ENCODE measurements around the gene IREB2.

IREB2 gene

GRCh38 chr15:78437107-78437761 lies 782 bp upstream of the IREB2 start:
- DNase-seq (ENCODE audit: low read depth in 2 of 2): no peak

DNA sequence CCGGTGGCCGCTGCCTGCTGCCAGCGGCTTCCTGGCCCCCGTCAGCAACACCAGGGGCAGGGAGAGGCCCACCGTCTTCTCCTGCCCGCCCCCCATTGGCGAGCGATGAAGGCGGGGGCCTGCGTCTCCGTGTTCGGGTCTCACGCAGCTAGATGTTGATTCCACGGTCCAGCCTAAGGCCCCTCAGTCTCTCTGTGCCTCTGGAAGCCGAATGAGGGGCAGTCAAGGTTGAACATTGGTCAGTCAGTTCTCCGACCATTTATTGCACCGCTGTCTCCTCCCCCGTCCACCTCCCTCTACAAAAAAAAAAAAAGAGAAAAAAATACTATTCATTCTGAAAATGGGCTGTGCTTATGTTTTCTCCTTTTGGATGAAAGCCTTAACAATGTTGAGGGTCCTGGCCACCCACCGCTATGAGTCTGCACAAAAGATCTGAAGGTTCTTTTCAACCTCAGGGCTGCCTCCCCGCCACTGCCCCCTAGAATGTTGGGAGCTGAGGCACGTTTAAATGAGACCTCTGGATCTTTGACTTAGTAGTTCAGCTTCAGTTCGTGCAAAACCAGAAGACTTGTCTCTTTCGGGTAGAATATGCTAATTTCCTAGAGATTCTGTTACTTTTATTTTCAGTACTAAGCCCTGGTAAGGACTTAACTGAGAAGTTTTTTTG lies 736 bp downstream of the IREB2 start:
- no peak for DNase-seq (ENCODE audit: low read depth in 2 of 2)

- no peak for DNase-seq (ENCODE audit: low read depth in 2 of 2)
Measured at GRCh38 chr15:78440375-78441373, 2.7 kb downstream of the IREB2 start.

- no peak for DNase-seq (ENCODE audit: low read depth in 2 of 2)
Measured at GRCh38 chr15:78444255-78444654, 6.2 kb downstream of the IREB2 start.

GRCh38 chr15:78445875-78446274 lies 7.9 kb downstream of the IREB2 start:
- DNase-seq (ENCODE audit: low read depth in 2 of 2): no peak

GRCh38 chr15:78446551-78446950 lies 8.5 kb downstream of the IREB2 start:
- no peak for DNase-seq (ENCODE audit: low read depth in 2 of 2)

DNA sequence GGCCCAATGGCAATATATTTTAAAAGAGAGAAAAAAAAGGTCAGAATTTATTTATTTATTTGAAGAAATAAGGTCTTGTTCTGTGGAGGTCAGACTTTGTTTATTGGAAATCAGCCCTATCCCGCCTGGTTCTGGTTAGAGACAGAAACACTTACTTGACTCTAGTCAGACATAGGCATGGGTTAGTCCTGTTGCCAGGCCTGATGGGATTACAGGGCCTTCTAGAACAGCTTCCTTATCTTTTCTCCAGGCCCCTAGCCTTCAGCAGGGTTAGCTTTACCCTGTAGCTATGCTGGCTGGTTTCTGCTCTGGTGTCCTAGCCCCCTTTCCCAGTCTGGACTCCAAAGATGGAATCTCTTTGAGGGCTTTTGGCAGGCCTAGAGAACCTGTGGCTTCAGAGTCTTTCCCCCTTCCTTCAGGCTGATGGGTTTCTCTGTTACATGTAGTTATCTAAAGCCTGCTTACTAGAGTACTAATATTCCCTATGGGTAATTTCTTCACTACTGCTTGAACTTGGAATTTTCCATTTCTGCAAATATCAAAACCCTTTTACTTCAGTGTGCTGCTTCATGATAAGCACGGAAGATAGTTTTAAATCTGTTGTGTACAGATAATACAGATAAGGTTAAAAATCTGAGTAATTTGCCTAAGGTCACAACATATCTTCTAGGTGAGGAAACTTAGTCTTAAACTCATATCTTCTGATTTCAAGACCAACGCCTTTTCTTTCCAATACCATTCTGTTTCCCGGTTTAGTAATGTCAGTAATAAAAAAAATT lies 10.6 kb downstream of the IREB2 start:
- no peak for DNase-seq (ENCODE audit: low read depth in 2 of 2)

- DNase-seq (ENCODE audit: low read depth in 2 of 2): no peak
Measured at GRCh38 chr15:78449220-78449999, 11.4 kb downstream of the IREB2 start.

DNA sequence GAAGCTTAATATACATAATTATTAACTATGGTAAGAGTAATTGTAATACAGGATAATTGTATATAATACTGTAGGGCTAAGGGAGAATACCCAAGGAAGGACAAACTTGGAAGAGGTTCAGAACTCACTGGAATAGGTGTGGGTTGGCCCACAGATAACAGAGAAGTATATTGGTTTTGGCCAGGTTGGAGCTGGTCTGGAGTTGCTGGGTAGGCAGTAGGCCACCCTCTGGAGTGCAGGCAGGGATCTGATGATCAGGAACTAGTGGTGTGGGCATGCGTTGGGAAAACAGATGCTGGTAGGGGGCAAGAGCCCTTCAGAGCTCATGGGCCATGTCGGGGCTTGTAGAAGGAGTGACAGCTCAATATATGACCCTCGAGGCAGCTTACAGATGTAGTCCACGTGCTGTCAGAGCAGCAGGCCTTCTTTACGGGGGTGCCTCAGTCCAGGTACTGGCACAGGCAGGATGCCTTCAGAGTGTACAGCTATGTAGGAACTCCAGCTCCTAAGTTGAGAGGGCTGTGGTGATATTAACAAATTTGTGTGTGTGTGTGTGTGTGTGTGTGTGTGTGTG lies 12.4 kb downstream of the IREB2 start:
- no peak for DNase-seq (ENCODE audit: low read depth in 2 of 2)

DNA sequence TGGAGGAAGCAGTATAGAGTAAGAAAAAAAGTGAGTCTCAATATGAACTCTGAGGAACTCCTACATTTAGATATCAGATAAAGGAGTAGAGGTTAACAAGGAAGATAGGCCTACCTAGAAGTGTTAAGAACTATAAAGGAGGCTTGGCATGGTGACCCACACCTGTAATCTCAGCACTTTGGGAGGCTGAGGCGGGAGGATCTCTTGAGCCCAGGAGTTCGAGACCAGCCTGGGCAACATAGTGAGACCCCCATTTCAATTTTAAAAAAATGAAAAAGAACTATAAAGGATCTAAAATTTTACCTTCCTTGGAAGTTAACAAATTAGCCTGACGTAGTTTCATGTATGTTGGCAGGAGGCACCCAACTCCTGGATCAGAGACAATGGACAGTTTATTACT lies 14.5 kb downstream of the IREB2 start:
- DNase-seq (ENCODE audit: low read depth in 2 of 2): no peak

- DNase-seq (ENCODE audit: low read depth in 2 of 2): no peak
Measured at GRCh38 chr15:78453447-78453846, 15.4 kb downstream of the IREB2 start.

- DNase-seq (ENCODE audit: low read depth in 2 of 2): no peak
Measured at GRCh38 chr15:78454992-78455391, 17.0 kb downstream of the IREB2 start.

DNA sequence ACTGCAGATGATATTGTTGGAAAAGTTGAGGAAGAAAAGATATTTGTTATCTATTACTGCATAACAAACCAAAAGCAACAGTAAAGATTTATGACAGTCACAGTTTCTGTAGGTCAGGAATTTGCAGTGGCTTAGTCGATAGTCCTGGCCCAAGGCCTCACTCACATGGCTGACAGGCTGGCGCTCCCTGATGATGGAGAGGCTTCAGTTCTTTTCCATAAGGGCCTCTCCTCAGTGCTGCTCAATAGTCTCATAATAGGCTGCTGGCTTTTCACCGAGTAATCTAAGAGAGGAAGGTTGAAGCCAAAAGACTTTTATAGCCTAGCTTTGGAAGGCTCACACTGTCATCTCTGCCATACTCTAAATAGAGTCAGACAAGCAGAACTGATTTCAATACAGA lies 17.7 kb downstream of the IREB2 start:
- no peak for DNase-seq (ENCODE audit: low read depth in 2 of 2)

DNA sequence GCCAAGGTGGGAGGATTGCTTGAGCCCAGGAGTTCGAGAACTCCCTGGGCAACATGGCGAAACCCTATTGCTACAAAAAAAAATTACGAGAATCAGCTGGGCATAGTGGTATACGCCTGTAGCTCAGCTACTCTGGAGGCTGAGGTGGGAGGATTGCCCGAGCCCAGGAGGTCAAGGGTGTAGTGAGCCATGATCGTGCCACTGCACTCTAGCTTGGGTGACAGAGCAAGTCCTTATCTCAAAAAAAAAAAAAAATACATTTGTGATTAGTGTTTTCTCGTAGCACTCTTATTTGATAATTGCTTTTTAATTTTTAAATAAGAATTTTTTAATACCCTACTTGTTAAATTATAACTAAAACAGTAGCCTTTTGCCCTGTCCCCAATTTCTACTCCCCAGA lies 18.4 kb downstream of the IREB2 start:
- no peak for DNase-seq (ENCODE audit: low read depth in 2 of 2)

GRCh38 chr15:78457101-78457500 lies 19.1 kb downstream of the IREB2 start:
- no peak for DNase-seq (ENCODE audit: low read depth in 2 of 2)

GRCh38 chr15:78460737-78461136 lies 22.7 kb downstream of the IREB2 start:
- no peak for DNase-seq (ENCODE audit: low read depth in 2 of 2)

DNA sequence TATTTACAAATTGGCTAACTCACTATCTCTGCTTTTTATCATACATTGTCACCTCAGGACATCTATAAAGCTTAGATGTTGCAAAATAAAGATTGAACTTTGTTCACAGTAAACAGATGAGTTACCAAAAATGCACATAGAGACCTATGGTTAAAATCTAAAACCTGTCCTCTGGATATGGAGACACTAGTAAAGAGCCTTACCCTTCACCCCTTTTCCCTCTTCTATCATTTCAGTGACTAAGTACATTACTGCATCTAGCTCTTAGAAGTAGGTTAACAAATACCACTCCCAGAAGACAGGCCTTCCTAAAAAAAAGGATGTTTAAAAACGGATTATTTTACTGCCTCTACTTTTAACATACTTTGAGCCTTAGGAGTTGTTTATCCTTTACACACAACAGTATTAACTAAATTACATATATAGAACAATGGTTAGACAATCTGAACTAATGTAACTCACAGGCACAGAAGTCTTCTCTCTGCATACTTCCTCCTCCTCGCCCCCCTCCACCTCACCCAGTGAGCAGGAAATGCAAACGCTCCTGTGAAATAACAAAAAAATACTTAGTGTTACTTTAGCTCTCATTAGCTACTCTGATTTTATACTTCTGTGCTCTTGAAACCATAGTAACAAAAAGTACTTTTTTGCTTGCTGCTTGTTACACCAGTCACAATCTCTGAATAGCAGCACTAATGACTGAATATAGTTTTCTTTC lies 23.3 kb downstream of the IREB2 start:
- no peak for DNase-seq (ENCODE audit: low read depth in 2 of 2)

DNA sequence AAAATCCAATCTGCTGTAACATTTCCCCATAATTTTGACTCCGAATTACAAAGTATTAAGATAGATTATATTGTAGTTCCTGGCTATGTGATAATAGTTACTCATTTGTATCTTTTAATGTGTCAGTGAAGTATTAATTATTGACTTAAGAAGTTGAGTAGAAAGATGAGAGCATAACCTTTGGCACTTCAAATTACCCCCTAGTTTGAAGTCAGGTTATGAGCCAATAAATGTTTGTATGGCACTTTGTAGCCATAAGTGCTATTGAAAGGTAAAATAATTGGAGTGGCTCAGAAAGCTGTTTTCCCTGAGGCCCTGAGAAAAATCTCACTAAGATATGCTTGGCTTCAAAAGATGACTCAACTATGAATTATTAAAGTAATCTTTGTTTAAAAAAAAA lies 31.0 kb downstream of the IREB2 start:
- DNase-seq (ENCODE audit: low read depth in 2 of 2): no peak

- DNase-seq (ENCODE audit: low read depth in 2 of 2): no peak
Measured at GRCh38 chr15:78477295-78477694, 39.3 kb downstream of the IREB2 start.

GRCh38 chr15:78479650-78480049 lies 41.6 kb downstream of the IREB2 start:
- no peak for DNase-seq (ENCODE audit: low read depth in 2 of 2)
